Measurements from ENCODE around the gene CBX8. TPM values are rescaled to one million over a fixed set of nuclear protein-coding genes. Genes with fewer than 3 reads are reported as not detected.

Gene CBX8
- total and polyA plus RNA-seq, 2 of the 8 experiments (the other 6 are each of a cell fraction or from before 2014, with no cell fraction given) = 0.09 to 2.1 TPM

- TF ChIP-seq TEAD4 (IDR thresholded peaks at IDR 0.05; ENCODE audit: low read depth, low read length) = no peak
- no peak for TF ChIP-seq KDM4A (IDR thresholded peaks at IDR 0.05; ENCODE audit: low read depth, low read length, severe bottlenecking)
- no peak for TF ChIP-seq TAF7 (optimal IDR thresholded peaks at IDR 0.05; ENCODE audit: borderline replicate concordance, low read depth, low read length)
- no peak for TF ChIP-seq BCL11A (IDR thresholded peaks at IDR 0.05; ENCODE audit: low read depth in 2 of 2, low read length in 2 of 2)
- no peak for TF ChIP-seq TAF1 (IDR thresholded peaks at IDR 0.05; ENCODE audit: low read depth, low read length)
- TF ChIP-seq HDAC6 (IDR thresholded peaks at IDR 0.05; ENCODE audit: low read depth, low read length) = no peak
- no peak for TF ChIP-seq NANOG (IDR thresholded peaks at IDR 0.05; ENCODE audit: insufficient read depth, low read depth, low read length, poor library complexity, severe bottlenecking)
- no peak for TF ChIP-seq CTCF (IDR thresholded peaks at IDR 0.05; ENCODE audit: control extremely low read depth in 1 of 3, insufficient read depth in 1 of 3, low read depth in 1 of 3, low read length in 3 of 3)
Observed at GRCh38 chr17:79803997-79804855, 7.3 kb upstream of the CBX8 start (continued).

All from H1 (cell line).